Retinal pigment epithelial cell (primary cell): Measurements from ENCODE around the gene PLK2.

Experiments used
- DNase-seq: peaks from one replicate; pipeline ENCODE4 v3.0.0-alpha.2; 2010; ENCODE audit warnings: low read depth
- H3K4me3 ChIP-seq: 2 replicates; pipeline ENCODE4 v1.5.1; 2011; ENCODE audit warnings: mild to moderate bottlenecking, low read length, control low read depth, moderate library complexity
- CTCF ChIP-seq: conservative IDR thresholded peaks from 2 replicates; pipeline ENCODE4 v1.5.1; 2011; ENCODE audit warnings: low read depth, low read length, control low read depth, inconsistent platforms

The PLK2 gene

GRCh38 chr5:58456026-58456425, 3.9 kb downstream of the PLK2 start:
- no peak for TF ChIP-seq CTCF
- peak overlapping the region; percentile 66 for H3K4me3 ChIP-seq
- no peak for DNase-seq

GRCh38 chr5:58455480-58455879, 4.4 kb downstream of the PLK2 start:
- DNase-seq: no peak
- no peak for TF ChIP-seq CTCF
- peak overlapping the region; percentile 66 for H3K4me3 ChIP-seq

GRCh38 chr5:58455066-58455465, 4.8 kb downstream of the PLK2 start:
- TF ChIP-seq CTCF: no peak
- DNase-seq: no peak
- peak overlapping the region; percentile 66 for H3K4me3 ChIP-seq

- peak overlapping the region; percentile 66 for H3K4me3 ChIP-seq
- DNase-seq: no peak
- no peak for TF ChIP-seq CTCF
These were observed 5.9 kb downstream of the PLK2 start for GRCh38 chr5:58454025-58454424.

- no peak for TF ChIP-seq CTCF
- no peak for DNase-seq
- peak overlapping the region; percentile 66 for H3K4me3 ChIP-seq
These were observed 6.6 kb downstream of the PLK2 start for GRCh38 chr5:58453306-58453705.

GRCh38 chr5:58452566-58453258, 7.2 kb downstream of the PLK2 start:
- H3K4me3 ChIP-seq: peak overlapping the region; percentile 66
- DNase-seq: no peak
- TF ChIP-seq CTCF: no peak
